Subcutaneous adipose tissue (tissue), 4 donors: ENCODE results near the gene LENG8. TPM values are rescaled to one million over a fixed set of nuclear protein-coding genes. Genes with fewer than 3 reads are reported as not detected.

Experiments
- total RNA-seq, 4 donors: library from RNA; depleted of rRNA; stranded (reverse); fragments of >200 nt; gene quantifications; one replicate each; pipeline ENCODE4 v1.1.0, GENCODE V29; 2016
- TF ChIP-seq, protein P1 (sequence below): fragments of 450-650 bp; IDR thresholded peaks from one replicate; pipeline ENCODE4 v1.5.1; 2016; ENCODE audit warnings: low read depth, mild to moderate bottlenecking, control low read depth, antibody characterized with exemption, moderate library complexity

Gene LENG8
- 100 to 1,000 TPM in 1 of 4 donors, 10 to 100 TPM in 3; 55.1 to 233 (median 69.4) TPM for total RNA-seq

- TF ChIP-seq, protein P1, sequence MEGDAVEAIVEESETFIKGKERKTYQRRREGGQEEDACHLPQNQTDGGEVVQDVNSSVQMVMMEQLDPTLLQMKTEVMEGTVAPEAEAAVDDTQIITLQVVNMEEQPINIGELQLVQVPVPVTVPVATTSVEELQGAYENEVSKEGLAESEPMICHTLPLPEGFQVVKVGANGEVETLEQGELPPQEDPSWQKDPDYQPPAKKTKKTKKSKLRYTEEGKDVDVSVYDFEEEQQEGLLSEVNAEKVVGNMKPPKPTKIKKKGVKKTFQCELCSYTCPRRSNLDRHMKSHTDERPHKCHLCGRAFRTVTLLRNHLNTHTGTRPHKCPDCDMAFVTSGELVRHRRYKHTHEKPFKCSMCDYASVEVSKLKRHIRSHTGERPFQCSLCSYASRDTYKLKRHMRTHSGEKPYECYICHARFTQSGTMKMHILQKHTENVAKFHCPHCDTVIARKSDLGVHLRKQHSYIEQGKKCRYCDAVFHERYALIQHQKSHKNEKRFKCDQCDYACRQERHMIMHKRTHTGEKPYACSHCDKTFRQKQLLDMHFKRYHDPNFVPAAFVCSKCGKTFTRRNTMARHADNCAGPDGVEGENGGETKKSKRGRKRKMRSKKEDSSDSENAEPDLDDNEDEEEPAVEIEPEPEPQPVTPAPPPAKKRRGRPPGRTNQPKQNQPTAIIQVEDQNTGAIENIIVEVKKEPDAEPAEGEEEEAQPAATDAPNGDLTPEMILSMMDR, result no peak
These were observed at the start of gene LENG8 for GRCh38 chr19:54448774-54449700. Gene LENG8 (plus strand): TSS chr19:54449199. CDS start chr19:54451345, 2,146 bp downstream.

- TF ChIP-seq, protein P1, result no peak
These were observed 48.1 kb upstream of the LENG8 start for GRCh38 chr19:54400913-54401312.

DNA sequence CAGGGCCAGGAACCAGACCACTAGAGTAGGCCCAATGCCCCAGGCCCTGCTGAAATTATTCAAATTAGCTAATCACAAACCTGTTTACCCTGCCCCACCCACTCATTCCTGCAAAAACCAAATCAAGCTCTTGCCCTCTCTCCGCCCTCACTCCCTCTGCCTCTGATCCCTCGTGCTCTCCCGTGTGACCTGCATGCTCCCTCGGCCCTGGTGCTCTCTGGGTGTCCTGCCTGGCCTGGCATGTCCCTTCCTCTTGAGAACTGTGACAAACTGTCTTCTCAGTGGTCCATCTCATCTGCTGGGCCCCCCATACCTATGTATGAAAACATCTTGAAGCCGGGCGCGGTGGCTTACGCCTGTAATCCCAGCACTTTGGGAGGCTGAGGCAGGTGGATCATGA lies 45.9 kb upstream of the LENG8 start:
- TF ChIP-seq, protein P1, result no peak

DNA sequence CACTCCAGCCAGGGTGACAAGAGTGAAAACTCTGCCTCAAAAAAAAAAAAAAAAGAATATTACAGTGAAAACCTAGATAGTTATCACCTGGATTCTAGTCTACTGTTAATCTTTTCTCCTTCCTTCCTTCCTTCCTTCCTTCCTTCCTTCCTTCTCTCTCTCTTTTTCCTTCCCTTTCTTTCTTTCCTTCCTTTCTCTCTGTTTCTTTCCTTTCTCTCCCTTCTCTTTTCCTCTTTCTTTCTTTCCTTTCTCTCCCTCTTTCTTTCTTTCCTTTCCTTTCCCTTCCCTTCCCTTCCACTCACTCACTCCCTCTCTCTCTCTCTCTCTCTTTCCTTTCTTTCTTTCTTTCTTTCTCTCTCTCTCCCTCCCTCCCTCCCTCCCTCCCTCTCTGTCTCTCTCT lies 43.4 kb upstream of the LENG8 start:
- TF ChIP-seq, protein P1, result no peak

- TF ChIP-seq, protein P1, result no peak
These were observed 41.2 kb upstream of the LENG8 start for GRCh38 chr19:54407780-54408179.

- TF ChIP-seq, protein P1, result no peak
These were observed 40.5 kb upstream of the LENG8 start for GRCh38 chr19:54408456-54409026.

DNA sequence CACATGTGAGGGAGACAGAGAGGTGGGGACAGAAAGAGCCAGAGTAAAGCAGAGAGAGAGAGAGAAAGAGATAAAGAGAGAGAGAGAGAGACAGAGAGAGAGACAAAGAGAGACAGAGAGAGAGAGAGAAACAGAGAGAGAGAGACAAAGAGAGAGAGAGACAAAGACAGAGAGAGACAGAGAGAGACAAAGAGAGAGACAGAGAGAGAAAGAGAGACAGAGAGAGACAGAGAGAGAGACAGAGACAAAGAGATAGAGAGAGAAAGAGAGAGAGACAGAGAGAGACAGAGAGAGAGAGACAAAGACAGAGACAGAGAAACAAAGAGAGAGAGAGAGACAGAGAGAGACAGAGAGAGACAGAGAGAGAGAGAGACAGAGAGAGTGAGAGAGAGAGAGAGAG lies 38.0 kb upstream of the LENG8 start:
- TF ChIP-seq, protein P1, result no peak
